ES-I3 (cell line): ENCODE data around the gene SRD5A1.

Source experiments
- H3K36me3 ChIP-seq: 2 replicates; pipeline ENCODE4 v1.6.1; 2013; ENCODE audit warnings: mild to moderate bottlenecking, low read length, control low read depth, moderate library complexity; ENCODE audit not compliant: insufficient read depth
- H3K4me1 ChIP-seq: 2 replicates; pipeline ENCODE4 v1.6.1; 2013; ENCODE audit warnings: mild to moderate bottlenecking, control low read depth, low read length; ENCODE audit not compliant: insufficient read depth
- H3K9ac ChIP-seq: 2 replicates; pipeline ENCODE4 v1.6.1; 2013; ENCODE audit warnings: low read depth, mild to moderate bottlenecking, low read length, moderate library complexity
- H3K9me3 ChIP-seq: 2 replicates; pipeline ENCODE4 v1.6.1; 2013; ENCODE audit warnings: mild to moderate bottlenecking, low read length, moderate library complexity; ENCODE audit not compliant: control insufficient read depth, insufficient read depth

Gene SRD5A1

GRCh38 chr5:6712142-6712576 lies 78.9 kb downstream of the SRD5A1 start:
- Histone ChIP-seq H3K4me1 (peaks cover 9% of the 10 kb centered on the region; the same call in 1 of the 2 replicates), H3K9ac (peak overlapping the region; percentile 87), H3K36me3 (no peaks in the 10 kb centered on the region), H3K9me3 (no peaks in the 10 kb centered on the region; the same call in 1 of the 2 replicates)

DNA sequence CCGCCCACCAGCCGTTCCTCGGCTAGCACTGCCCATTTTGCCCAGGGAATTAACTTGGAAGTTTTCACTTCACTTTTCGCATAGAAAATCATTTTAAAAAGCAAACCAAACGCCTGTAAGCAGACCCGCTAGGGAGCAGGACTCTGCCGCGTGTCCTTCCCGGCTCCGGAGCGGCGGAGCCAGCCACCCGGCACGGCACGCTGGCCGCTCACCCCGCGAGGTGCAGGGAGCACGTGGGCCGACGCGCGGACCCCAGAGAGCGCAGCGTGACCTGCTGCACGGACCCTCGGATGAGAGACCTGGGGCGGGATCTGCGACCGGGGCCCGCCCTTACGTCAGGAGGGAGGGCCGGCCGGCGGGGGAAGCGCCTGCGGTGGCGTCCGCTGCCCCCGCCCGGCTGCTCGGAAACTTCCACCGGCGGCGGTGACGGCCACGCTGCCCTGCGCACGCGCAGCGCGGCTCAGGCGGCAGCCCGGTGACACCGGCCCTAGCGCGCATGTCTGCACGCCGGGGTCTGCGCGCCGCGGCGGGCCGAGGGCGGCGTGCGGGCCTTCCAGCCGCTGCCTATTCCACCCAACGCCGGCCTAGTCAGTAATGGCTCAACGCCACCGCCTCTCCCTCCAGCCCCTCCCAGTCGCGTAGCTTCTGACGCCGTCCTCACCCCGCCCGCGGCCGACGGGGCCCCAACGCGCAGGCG lies 79.5 kb downstream of the SRD5A1 start:
- H3K9ac ChIP-seq, result peak overlapping the region; percentile 87
- no peaks in the 10 kb centered on the region; the same call in 1 of the 2 replicates for H3K9me3 ChIP-seq
- peaks cover 13% of the 10 kb centered on the region; the same call in 1 of the 2 replicates for H3K4me1 ChIP-seq
- no peaks in the 10 kb centered on the region for H3K36me3 ChIP-seq

- Histone ChIP-seq H3K36me3 (no peaks in the 10 kb centered on the region), H3K4me1 (peaks cover 13% of the 10 kb centered on the region; the same call in 1 of the 2 replicates), H3K9me3 (no peaks in the 10 kb centered on the region; the same call in 1 of the 2 replicates), H3K9ac (peak within 1 kb of the TSS; percentile 87)
Measured at GRCh38 chr5:6713274-6714225, 80.3 kb downstream of the SRD5A1 start, which contains the start of gene TENT4A. Gene TENT4A, plus strand, starts transcription at chr5:6713432. Its CDS starts 552 bp downstream, at chr5:6713984.

DNA sequence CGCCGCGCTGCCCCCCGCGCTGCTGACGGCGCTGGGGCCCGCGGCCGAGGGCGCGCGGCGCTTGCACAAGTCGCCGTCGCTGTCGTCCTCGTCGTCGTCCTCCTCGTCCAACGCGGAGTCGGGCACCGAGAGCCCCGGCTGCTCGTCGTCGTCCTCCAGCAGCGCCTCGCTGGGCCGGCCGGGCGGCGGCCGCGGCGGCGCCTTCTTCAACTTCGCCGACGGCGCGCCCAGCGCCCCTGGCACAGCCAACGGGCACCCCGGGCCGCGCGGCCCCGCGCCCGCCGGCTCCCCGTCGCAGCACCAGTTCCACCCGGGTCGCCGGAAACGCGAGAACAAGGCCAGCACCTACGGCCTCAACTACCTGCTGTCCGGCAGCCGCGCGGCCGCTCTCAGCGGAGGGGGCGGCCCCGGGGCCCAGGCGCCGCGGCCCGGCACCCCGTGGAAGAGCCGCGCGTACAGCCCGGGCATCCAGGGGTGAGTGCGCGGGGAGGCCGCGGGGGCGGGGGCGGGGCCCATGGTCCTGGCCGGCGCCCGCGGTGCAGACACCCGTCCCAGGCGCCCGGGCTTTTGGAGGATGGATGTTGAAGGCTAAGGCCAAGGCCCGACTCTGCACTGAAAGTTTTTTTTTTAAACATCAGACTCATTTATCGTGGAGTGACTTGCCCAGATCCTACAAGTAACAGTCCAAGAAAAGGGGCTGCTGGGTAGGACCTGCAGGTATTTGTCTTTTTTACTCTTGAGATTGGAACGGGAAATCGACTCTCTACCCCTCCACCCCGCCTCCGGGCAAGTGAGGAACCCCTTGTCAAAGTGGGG lies 81.2 kb downstream of the SRD5A1 start:
- Histone ChIP-seq H3K36me3 (no peaks in the 10 kb centered on the region), H3K4me1 (peaks cover 13% of the 10 kb centered on the region; the same call in 1 of the 2 replicates), H3K9ac (peak overlapping the region; percentile 71), H3K9me3 (no peaks in the 10 kb centered on the region; the same call in 1 of the 2 replicates)

DNA sequence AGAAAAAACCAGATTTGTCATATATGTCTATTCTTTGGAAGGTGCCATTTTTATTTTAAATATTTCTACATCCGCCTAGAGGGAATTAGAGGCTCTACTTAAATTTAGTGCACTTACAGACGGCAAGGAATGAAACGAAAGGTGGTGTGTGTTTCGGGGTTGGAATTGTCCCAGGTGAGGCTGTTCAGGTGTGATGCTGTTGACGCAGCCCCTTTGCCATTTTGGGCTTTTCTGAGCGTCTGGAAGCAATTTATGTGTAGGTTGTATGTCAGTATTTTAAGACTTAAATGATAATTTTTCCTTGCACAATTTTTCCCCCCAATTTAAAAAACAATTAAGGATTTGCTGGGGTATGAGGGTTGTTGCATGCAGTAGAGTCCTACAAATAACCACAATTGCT lies 82.0 kb downstream of the SRD5A1 start:
- H3K9ac ChIP-seq, result peak overlapping the region; percentile 71; the same call in 1 of the 2 replicates
- H3K9me3 ChIP-seq, result no peaks in the 10 kb centered on the region; the same call in 1 of the 2 replicates
- peaks cover 13% of the 10 kb centered on the region; the same call in 1 of the 2 replicates for H3K4me1 ChIP-seq
- H3K36me3 ChIP-seq, result no peaks in the 10 kb centered on the region

- no peaks in the 10 kb centered on the region; the same call in 1 of the 2 replicates for H3K9me3 ChIP-seq
- H3K36me3 ChIP-seq, result no peaks in the 10 kb centered on the region
- H3K9ac ChIP-seq, result peak overlapping the region; percentile 71; the same call in 1 of the 2 replicates
- peaks cover 17% of the 10 kb centered on the region for H3K4me1 ChIP-seq
Measured at GRCh38 chr5:6715758-6716628, 82.8 kb downstream of the SRD5A1 start.

- Histone ChIP-seq H3K9ac (no peak overlapping the region), H3K4me1 (peaks cover 20% of the 10 kb centered on the region), H3K9me3 (no peaks in the 10 kb centered on the region; the same call in 1 of the 2 replicates), H3K36me3 (no peaks in the 10 kb centered on the region)
Measured at GRCh38 chr5:6716629-6717149, 83.4 kb downstream of the SRD5A1 start.

GRCh38 chr5:6717247-6717646 lies 84.0 kb downstream of the SRD5A1 start:
- H3K4me1 ChIP-seq, result peaks cover 20% of the 10 kb centered on the region
- no peaks in the 10 kb centered on the region for H3K36me3 ChIP-seq
- no peaks in the 10 kb centered on the region; the same call in 1 of the 2 replicates for H3K9me3 ChIP-seq
- no peak overlapping the region for H3K9ac ChIP-seq

- Histone ChIP-seq H3K4me1 (peaks cover 20% of the 10 kb centered on the region), H3K9ac (no peak overlapping the region), H3K9me3 (no peaks in the 10 kb centered on the region; the same call in 1 of the 2 replicates), H3K36me3 (no peaks in the 10 kb centered on the region)
Measured at GRCh38 chr5:6717687-6718086, 84.4 kb downstream of the SRD5A1 start.

DNA sequence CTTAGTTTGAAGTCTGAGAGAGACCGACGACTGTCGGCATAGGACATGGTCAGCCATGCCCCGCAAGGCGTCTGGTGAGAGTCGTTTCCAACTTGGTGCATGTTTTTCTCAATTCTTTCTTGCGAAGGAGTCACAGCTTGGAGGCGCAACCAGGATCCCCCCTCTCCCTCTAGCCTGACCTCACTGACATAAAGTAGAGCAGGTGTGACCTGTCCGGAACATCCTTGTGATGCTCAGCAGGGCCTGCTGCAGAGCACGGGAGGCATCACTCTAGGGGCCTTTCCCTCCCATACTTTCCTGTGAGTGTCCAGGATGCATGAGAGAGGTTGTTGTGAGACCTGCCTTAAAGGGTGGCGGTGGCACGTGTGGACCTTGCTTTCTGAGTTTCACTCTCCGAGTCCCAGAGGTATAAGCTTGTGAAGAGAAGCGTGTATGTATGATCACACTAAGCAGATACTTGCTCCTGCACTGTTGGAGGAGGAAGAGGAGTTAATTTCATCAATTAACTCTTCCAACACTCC lies 85.0 kb downstream of the SRD5A1 start:
- no peaks in the 10 kb centered on the region; the same call in 1 of the 2 replicates for H3K9me3 ChIP-seq
- peaks cover 20% of the 10 kb centered on the region for H3K4me1 ChIP-seq
- H3K36me3 ChIP-seq, result no peaks in the 10 kb centered on the region
- no peak overlapping the region for H3K9ac ChIP-seq

GRCh38 chr5:6718718-6719117 lies 85.5 kb downstream of the SRD5A1 start:
- Histone ChIP-seq H3K9ac (no peak overlapping the region), H3K9me3 (no peaks in the 10 kb centered on the region; the same call in 1 of the 2 replicates), H3K4me1 (peaks cover 20% of the 10 kb centered on the region), H3K36me3 (no peaks in the 10 kb centered on the region)

DNA sequence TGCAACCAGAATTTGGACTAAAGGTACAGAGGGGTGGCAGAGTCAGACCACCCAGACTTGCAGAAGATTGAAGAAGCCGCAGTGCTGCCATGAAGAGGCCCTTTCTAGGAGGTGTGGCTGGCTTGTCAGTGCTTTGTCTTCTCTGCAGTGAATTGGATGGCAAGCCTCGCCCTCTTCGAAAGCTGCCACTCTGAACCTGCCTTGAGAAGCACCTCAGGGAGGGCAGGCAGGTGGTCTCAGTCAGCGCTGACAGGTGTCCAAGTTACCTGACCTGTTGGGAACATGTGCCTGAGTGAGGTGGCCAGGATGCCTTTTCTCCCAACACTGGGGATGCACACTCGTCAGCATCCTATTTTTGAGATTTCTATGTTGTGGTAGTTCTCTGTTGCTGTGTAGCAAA lies 86.2 kb downstream of the SRD5A1 start:
- peaks cover 20% of the 10 kb centered on the region for H3K4me1 ChIP-seq
- H3K9ac ChIP-seq, result no peak overlapping the region
- no peaks in the 10 kb centered on the region for H3K36me3 ChIP-seq
- no peaks in the 10 kb centered on the region; the same call in 1 of the 2 replicates for H3K9me3 ChIP-seq
